Umbilical cord (tissue), 2 donors: ENCODE results near the gene PRKCB. TPM values are rescaled to one million over a fixed set of nuclear protein-coding genes. Genes with fewer than 3 reads are reported as not detected.

Source experiments
- DNase-seq: peaks from one replicate; pipeline ENCODE4 v3.0.0-alpha.2; 2015; ENCODE audit warnings: low spot score
- total RNA-seq: library from RNA; depleted of rRNA; stranded (reverse); fragments of >200 nt; gene quantifications from one replicate; pipeline ENCODE4 v1.2.3, GENCODE V29; 2014; ENCODE audit warnings: low replicate concordance; ENCODE audit not compliant: insufficient read depth

Gene PRKCB
- 17.8 TPM for total RNA-seq

GRCh38 chr16:23835390-23836077, at the start of gene PRKCB:
PRKCB (plus strand) TSS chr16:23835983.
- peak; percentile 63 for DNase-seq

- DNase-seq = no peak
These were observed 48.7 kb upstream of the PRKCB start for GRCh38 chr16:23786964-23787561.

DNA sequence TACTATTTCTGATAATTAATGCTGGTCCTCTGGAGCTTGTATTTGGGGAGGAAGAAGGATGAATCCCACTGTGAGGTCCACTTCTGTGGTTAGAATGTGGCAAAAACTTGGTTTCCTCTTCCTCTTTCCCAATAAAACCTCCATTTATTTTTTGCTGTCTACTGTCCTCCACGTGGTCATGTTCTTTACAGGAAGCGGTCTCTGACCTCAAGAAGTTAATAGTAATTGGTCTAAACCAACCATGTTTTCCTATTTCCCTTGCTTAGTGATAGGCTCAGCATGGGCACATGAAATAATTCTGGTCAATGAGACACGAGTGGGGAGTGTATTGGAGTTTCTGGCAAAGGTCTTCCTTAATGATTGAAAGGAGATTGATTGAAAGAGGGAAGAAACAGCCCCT, 47.1 kb upstream of the PRKCB start:
- DNase-seq = no peak

GRCh38 chr16:23795378-23795777, 40.4 kb upstream of the PRKCB start:
- DNase-seq = no peak

DNA sequence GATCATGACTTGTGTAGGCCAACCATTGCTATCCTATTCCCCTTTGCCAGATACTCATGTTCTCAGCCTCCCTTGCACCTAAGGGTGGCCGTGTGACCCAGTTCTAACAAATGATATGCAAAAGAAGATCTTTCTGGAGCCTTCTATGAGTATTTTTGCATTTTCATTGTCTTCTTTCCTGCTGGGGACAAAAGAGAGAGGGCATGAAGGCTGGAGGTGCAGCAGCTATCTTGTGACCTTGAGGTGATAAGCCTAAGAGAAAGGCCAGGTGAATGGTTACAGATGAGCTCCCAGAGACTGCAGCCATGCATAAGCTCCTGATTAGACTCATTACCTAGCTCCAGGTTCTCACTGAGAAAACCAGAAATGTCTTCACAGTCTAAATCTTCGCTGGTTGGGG, 38.8 kb upstream of the PRKCB start:
- no peak for DNase-seq

GRCh38 chr16:23801378-23801777, 34.4 kb upstream of the PRKCB start:
- peak; percentile 44 for DNase-seq

DNA sequence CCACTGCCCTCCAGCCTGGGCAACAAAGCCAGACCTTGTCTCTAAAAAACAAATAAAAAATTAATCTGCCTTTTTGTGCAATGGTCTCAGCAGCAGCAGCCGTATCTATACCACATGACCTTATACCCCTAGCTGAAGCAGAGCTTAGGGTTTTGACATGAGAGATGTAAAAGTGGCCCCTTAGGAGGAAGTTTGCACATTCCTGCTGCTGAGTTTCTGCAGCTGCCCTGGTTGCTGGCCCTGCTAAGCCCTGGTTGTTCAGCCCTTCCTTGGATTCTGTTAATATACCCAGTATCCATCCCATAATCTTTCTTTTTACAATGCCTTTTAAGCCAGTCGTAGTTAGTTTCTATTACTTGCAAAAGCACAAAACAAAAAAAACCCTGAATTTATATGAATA, 33.0 kb upstream of the PRKCB start:
- peak; percentile 17 for DNase-seq

GRCh38 chr16:23803591-23804123, 32.1 kb upstream of the PRKCB start:
- DNase-seq = peak; percentile 23

- peak; percentile 26 for DNase-seq
These were observed 28.8 kb upstream of the PRKCB start for GRCh38 chr16:23807028-23807427.

- DNase-seq = no peak
These were observed 14.3 kb upstream of the PRKCB start for GRCh38 chr16:23821467-23821866.

DNA sequence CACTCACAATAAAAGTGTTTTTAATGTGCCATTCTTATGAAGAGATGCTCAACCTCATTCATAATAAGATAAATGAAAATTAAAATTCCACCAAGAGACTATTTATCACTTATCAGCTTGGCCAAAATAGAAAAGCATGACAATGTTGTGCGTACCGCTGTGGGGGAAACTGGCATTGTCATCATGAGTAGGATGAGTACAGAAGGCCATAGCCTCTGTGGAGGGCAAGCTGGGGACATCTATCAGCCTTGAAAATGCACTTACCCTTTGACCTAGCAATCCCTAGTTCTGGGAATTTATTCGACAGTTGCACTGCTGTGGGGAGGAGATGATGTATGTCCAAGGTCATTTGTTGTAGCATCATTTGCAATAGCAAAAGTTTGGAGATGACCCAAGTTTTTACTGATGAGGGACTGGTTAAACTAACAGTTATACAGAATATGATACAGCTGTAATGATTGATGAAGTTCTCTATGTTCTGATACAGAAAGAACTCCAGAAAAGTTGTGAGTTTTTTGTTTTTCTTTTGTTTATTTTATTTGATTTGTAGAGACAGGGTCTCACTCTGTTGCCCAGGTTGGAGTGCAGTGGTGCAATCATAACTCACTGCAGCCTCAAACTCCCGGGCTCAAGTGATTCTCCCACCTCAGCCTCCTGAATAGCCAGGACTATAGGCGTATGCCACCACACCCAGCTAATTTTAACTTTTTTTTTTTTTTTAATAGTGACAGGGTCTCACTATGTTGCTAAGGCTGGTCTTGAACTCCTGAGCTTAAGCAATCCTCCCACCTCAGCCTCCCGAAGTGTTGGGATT, 13.7 kb upstream of the PRKCB start:
- no peak for DNase-seq

- DNase-seq = no peak
These were observed 12.1 kb upstream of the PRKCB start for GRCh38 chr16:23823475-23824384.

DNA sequence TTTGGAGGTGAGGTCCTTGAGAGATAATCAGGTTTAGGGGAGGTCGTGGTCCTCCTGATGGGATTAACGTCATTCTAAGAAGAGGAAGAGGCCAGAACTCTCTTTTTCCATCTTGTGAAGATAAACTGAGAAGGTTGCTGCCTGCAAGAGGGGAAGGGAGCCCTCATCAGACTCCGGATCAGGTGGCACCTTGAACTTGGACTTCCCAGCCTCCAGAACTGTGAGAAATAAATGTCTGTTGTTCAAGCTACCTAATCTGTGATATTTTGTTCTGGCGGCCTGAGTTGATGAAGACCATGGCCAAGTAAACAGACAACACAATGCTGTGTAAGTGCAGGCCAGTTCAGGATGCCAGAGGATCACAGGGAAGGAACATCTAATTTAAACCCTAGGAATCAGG, 10.9 kb upstream of the PRKCB start:
- no peak for DNase-seq

DNA sequence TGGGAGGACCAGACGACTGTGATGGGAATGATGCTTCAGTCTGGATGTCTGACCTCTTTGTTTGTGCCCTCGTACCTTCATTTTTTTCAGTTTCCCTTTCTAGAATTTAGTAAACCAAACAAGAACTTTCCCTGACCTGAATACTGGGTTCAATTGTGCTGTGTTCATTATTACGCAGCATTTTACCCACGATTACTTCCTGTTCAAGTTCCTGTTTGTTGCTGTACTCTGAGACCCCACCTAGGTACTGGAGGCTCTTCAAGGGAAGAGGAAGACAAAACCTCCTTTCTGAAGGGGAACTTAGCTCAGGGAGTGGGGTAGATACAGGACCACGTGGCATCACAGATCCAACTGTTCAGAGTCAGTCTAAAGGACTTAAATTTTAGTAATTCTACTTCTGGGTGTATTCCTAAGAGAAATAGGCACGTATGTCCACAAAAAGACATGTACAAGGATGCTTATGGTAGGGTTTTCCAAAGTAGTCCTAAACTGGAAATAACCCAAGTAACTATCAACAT, 9.2 kb upstream of the PRKCB start:
- DNase-seq = peak; percentile 21

DNA sequence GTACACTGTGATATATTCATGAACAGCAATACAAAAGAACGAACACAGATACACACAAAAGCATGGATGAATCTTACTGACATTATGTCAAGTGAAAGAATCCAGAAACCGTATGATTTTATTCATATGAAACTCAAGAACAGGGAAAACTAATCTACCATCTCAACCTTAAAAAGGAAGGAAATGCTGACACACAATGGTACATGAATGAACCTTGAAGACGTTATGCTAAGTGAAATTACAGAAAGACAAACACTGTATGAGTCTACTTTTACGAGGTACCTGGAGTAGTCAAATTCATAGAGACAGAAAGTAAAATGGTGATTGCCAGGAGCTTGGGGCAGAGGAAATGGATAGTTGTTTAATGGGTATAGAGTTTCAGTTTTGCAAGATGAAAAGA, 8.7 kb upstream of the PRKCB start:
- no peak for DNase-seq

DNA sequence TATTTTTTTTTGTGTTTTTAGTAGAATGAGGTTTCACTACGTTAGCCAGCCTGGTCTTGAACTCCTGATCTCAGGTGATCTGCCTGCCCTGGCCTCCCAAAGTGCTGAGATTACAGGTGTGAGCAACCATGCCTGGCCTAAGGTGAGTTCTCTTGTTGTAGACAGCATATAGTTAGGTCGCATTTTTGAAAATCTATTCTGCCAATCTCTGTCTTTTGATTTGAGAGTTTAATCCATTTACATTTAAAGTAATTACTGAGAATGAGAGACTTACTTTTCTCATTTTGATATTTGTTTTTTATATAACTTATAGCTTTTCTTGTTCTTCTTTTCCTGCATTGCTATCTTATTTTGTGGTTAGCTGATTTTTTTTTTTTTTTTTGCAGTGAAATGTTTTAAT, 6.3 kb upstream of the PRKCB start:
- DNase-seq = no peak

DNA sequence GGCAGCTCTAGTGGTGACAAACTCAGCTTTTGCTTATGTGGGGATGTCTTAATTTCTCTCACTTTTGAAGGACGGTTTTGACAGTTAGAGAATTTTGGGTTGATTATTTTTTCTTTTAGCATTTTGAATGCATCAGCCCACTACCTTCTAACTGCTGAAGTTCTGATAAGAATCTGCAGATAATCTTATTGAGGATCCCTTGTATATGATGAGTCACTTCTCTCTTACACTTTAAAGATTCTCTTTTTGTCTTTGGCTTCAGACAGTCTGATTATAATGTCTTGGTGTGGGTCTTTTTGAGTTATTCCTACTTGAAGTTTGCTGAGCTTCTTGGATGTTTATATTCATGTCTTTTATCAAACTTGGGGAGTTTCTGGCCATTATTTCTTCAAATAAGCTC, 5.5 kb upstream of the PRKCB start:
- DNase-seq = no peak

GRCh38 chr16:23832882-23833281, 2.9 kb upstream of the PRKCB start:
- DNase-seq = no peak

DNA sequence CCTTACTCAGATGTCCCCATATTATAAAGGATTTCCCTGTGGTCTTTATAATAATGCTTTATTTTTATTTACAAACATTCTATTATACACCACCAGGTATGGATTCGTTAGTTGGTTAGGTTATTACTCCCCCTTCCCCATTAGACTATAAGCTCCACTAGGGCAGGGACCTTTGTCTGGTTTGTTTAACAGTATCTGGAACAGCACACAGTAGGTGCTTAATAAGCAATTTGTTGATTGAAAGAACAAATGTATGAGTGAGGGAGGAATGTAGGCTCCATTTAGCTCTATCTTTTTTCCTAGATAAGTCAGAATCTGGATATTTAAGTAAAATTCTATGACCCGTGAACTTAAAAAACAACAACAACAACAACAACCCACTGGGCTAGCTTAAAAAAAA, 2.3 kb upstream of the PRKCB start:
- DNase-seq = no peak

GRCh38 chr16:23833960-23834685, 1.7 kb upstream of the PRKCB start:
- DNase-seq = no peak

DNA sequence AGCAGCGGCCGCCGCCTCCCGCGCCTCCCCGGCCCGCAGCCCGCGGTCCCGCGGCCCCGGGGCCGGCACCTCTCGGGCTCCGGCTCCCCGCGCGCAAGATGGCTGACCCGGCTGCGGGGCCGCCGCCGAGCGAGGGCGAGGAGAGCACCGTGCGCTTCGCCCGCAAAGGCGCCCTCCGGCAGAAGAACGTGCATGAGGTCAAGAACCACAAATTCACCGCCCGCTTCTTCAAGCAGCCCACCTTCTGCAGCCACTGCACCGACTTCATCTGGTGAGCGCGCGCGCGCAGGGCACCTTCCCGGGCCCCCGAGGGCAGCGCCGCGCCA, 258 bp downstream of the PRKCB start:
- no peak for DNase-seq
